Fibroblast of skin of back (primary cell): Measurements from ENCODE around the gene ARCN1. TPM values are rescaled to one million over a fixed set of nuclear protein-coding genes. Genes with fewer than 3 reads are reported as not detected.
A peak's percentile ranks its signal among the peaks of the same experiment; 100 is the strongest.

Experiments
- DNase-seq: peaks from one replicate; pipeline ENCODE4 v3.0.0-alpha.2; 2013
- polyA plus RNA-seq, 2 experiments: library from polyadenylated mRNA; unstranded; fragments of 120-200 nt; gene quantifications; one replicate each; pipeline ENCODE4 v1.2.1, GENCODE V29; 2013; ENCODE audit not compliant: insufficient read length in 2 of 2

The ARCN1 gene
- polyA plus RNA-seq (2013, experiment 1 of 2; ENCODE audit: insufficient read length), result 261 TPM
- 276 TPM for polyA plus RNA-seq (2013, experiment 2 of 2; ENCODE audit: insufficient read length)

- DNase-seq, result peak; percentile 78
Observed at GRCh38 chr11:118572061-118572980, at the start of gene ARCN1. Gene ARCN1 (plus strand): TSS chr11:118572409. CDS start chr11:118572548, 139 bp downstream.

GRCh38 chr11:118522571-118523072 lies 49.6 kb upstream of the ARCN1 start:
- peak; percentile 28 for DNase-seq

DNA sequence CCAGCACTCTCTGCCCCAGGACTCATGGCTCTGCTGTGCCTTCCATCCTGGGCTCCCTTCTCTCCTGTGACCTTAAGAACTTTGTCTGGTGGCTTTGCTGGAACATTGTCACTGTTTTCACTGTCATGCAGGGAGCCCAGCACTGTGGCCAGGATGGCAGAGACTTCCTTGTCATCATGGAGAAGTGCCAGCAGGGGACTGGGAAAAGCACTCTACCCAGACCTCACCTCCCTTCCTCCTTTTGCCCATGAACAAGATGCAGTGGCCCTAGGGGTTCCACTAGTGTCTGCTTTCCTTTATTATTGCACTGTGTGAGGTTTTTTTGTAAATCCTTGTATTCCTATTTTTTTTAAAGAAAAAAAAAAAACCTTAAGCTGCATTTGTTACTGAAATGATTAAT lies 47.9 kb upstream of the ARCN1 start:
- DNase-seq, result no peak

- no peak for DNase-seq
Observed at GRCh38 chr11:118524757-118525470, 47.3 kb upstream of the ARCN1 start.

DNA sequence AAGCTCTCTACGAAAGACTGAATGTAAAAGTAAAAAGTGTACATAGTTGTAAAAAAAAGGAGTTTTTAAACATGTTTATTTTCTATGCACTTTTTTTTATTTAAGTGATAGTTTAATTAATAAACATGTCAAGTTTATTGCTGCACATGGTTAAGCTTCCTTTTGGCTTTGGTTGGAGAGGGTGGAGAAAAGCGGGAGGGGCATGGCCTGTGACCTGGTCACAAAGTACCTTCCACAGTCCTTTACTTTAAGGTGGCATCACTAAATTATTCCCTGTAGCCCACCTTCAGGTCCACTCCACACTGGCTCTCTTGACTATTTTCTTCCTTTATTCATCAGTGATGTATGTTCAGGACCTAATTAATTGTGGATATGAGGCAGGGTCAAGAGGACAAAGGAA lies 45.5 kb upstream of the ARCN1 start:
- DNase-seq, result no peak

GRCh38 chr11:118527109-118527508 lies 45.1 kb upstream of the ARCN1 start, which contains the start of gene TTC36:
Gene TTC36 (plus strand): TSS chr11:118527474. CDS start chr11:118527495, 21 bp downstream.
- no peak for DNase-seq

DNA sequence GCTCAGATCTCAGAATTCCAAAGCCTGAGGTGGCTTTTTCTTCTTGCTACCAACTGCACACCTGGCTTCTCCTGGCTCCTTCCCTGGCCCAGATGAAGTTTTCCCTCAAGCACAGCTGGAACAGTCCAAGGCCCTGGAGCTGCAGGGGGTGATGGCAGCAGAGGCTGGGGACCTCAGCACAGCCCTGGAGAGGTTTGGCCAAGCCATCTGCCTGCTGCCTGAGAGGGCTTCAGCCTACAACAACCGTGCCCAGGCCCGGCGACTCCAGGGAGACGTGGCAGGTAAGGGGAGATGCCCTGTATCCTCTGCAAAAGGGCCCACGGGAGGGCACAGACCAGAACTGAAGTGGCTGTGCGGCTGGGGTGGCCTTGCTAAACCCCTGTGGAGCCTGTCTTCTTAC lies 43.7 kb upstream of the ARCN1 start:
- no peak for DNase-seq

- no peak for DNase-seq
Observed at GRCh38 chr11:118529584-118530175, 42.5 kb upstream of the ARCN1 start.

GRCh38 chr11:118530180-118530682 lies 42.0 kb upstream of the ARCN1 start:
- no peak for DNase-seq

- peak; percentile 41 for DNase-seq
Observed at GRCh38 chr11:118530683-118531596, 41.3 kb upstream of the ARCN1 start, which contains the start of gene TMEM25. Gene TMEM25 (plus strand): TSS chr11:118531192. CDS start chr11:118531802, 610 bp downstream.

GRCh38 chr11:118531597-118532084 lies 40.6 kb upstream of the ARCN1 start:
- DNase-seq, result no peak

- DNase-seq, result no peak
Observed at GRCh38 chr11:118532091-118532490, 40.1 kb upstream of the ARCN1 start.

DNA sequence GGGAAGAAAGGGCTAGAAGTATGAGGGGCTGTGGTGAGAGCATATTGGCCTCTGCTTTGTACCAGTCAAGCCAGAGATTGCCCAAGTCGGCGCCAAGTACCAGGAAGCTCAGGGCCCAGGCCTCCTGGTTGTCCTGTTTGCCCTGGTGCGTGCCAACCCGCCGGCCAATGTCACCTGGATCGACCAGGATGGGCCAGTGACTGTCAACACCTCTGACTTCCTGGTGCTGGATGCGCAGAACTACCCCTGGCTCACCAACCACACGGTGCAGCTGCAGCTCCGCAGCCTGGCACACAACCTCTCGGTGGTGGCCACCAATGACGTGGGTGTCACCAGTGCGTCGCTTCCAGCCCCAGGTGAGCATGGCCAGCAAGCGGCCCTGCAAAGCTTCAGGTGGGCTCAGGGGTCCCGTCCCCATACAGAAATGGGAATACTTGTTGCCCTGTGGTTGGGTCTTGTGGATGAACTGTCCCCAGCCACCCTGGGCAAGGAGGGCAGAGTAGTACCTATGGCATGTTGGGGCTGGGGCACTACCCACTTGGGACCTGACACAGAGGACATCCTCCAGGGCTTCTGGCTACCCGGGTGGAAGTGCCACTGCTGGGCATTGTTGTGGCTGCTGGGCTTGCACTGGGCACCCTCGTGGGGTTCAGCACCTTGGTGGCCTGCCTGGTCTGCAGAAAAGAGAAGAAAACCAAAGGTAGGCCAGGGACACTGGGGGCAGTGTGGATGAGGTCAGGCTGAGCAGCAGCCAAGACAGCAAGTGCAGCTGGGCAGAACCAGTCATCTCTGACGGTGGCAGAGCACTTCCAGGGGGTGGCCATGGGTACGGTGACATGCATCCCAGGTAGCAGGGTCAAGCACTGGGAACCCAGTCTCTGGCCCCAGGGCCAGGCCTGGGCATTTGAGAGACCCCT lies 39.1 kb upstream of the ARCN1 start:
- DNase-seq, result no peak

- DNase-seq, result no peak
Observed at GRCh38 chr11:118533769-118534729, 38.2 kb upstream of the ARCN1 start.

DNA sequence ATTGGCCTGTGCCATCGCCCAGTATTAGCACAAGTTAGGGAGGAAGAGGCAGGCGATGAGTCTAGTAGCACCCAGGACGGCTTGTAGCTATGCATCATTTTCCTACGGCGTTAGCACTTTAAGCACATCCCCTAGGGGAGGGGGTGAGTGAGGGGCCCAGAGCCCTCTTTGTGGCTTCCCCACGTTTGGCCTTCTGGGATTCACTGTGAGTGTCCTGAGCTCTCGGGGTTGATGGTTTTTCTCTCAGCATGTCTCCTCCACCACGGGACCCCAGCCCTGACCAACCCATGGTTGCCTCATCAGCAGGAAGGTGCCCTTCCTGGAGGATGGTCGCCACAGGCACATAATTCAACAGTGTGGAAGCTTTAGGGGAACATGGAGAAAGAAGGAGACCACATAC lies 36.9 kb upstream of the ARCN1 start:
- no peak for DNase-seq

GRCh38 chr11:118536726-118537125 lies 35.5 kb upstream of the ARCN1 start:
- DNase-seq, result no peak

GRCh38 chr11:118537409-118537980 lies 34.7 kb upstream of the ARCN1 start:
- no peak for DNase-seq

DNA sequence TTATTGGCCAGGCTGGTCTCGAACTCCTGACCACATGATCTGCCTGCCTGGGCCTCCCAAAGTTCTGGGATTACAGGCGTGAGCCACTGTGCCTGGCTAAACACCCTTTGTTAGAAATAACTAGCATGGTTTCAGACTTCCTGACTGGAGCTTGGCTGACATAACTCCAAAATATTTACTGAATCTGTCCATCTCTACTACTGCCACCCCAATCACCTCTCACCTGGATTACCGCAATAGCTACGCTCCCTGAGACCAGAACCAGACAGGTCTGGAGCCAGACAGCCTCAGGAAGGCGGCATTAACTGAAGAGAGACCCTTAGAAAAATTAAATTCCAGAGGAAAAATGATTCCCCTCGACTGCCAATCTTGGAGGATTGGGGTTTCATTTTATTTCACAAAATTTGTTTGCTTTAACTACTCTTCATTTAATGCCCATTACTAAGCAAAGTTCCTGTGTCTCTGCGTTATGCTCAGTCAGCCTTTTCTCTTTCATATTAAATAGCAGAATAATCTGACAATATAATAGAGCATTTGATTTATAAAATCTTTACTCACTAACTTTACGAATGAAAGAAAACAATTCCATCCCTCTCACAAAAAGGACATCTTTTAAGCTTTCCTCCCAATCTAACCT lies 28.1 kb upstream of the ARCN1 start:
- DNase-seq, result no peak
